HEK293T (cell line): ENCODE measurements around the gene ESRRG.

Source experiments
- CTCF ChIA-PET: fragments of 350-600 bp; formaldehyde crosslinking; extraction: SDS; loops from one replicate; lab custom pipeline; 2021; ENCODE audit warnings: antibody characterized with exemption, inconsistent platforms; lab: Yijun Ruan, JAX
- POLR2A ChIA-PET: fragments of 350-600 bp; formaldehyde crosslinking; extraction: SDS; loops from one replicate; lab custom pipeline; 2020; ENCODE audit warnings: antibody characterized with exemption, inconsistent platforms; lab: Yijun Ruan, JAX
- DNase-seq: peaks from one replicate; pipeline ENCODE4 v3.0.0; 2012; ENCODE audit warnings: mixed read lengths; ENCODE audit errors: extremely low spot score
- ARNT ChIP-seq: fragments of 450-650 bp; IDR thresholded peaks from 2 replicates; pipeline ENCODE4 v1.6.1; 2017; ENCODE audit warnings: mild to moderate bottlenecking
- BHLHE40 ChIP-seq: fragments of 450-650 bp; IDR thresholded peaks from 2 replicates; pipeline ENCODE4 v1.6.1; 2016; ENCODE audit warnings: mild to moderate bottlenecking, moderate library complexity, borderline replicate concordance
- CTBP1 ChIP-seq: fragments of 450-650 bp; IDR thresholded peaks from 2 replicates; pipeline ENCODE4 v1.6.1; 2016; ENCODE audit warnings: borderline replicate concordance
- ELF4 ChIP-seq: fragments of 450-650 bp; IDR thresholded peaks from 2 replicates; pipeline ENCODE4 v1.6.1; 2017; ENCODE audit warnings: antibody characterized with exemption
- FOXA1 ChIP-seq: fragments of 450-650 bp; IDR thresholded peaks from 2 replicates; pipeline ENCODE4 v1.6.1; 2016; ENCODE audit warnings: mild to moderate bottlenecking
- FOXK2 ChIP-seq: fragments of 450-650 bp; IDR thresholded peaks from 2 replicates; pipeline ENCODE4 v1.6.1; 2016; ENCODE audit warnings: mild to moderate bottlenecking
- FOXM1 ChIP-seq: fragments of 450-650 bp; IDR thresholded peaks from 2 replicates; pipeline ENCODE4 v1.6.1; 2017; ENCODE audit warnings: mild to moderate bottlenecking, borderline replicate concordance
- HDGF ChIP-seq: fragments of 450-650 bp; IDR thresholded peaks from 2 replicates; pipeline ENCODE4 v1.6.1; 2017; ENCODE audit warnings: antibody characterized with exemption, borderline replicate concordance
- L3MBTL2 ChIP-seq: fragments of 450-650 bp; conservative IDR thresholded peaks from 2 replicates; pipeline ENCODE4 v1.6.1; 2016; ENCODE audit warnings: mild to moderate bottlenecking
- LEF1 ChIP-seq: fragments of 450-650 bp; IDR thresholded peaks from 2 replicates; pipeline ENCODE4 v1.6.1; 2017; ENCODE audit warnings: mild to moderate bottlenecking, borderline replicate concordance
- NFRKB ChIP-seq: fragments of 450-650 bp; IDR thresholded peaks from 2 replicates; pipeline ENCODE4 v1.6.1; 2016; ENCODE audit warnings: mild to moderate bottlenecking, moderate library complexity
- PKNOX1 ChIP-seq: fragments of 450-650 bp; IDR thresholded peaks from 2 replicates; pipeline ENCODE4 v1.6.1; 2016
- SP1 ChIP-seq: fragments of 450-650 bp; IDR thresholded peaks from 2 replicates; pipeline ENCODE4 v1.6.1; 2017
- SUZ12 ChIP-seq: fragments of 450-650 bp; IDR thresholded peaks from 2 replicates; pipeline ENCODE4 v1.6.1; 2016; ENCODE audit warnings: mild to moderate bottlenecking
- TARDBP ChIP-seq: fragments of 450-650 bp; IDR thresholded peaks from 2 replicates; pipeline ENCODE4 v1.6.1; 2016
- ZNF384 ChIP-seq: fragments of 450-650 bp; IDR thresholded peaks from 2 replicates; pipeline ENCODE4 v1.6.1; 2016

Gene ESRRG

GRCh38 chr1:216662681-216663080 lies 60.5 kb downstream of the ESRRG start:
- ChIA-PET POLR2A (no interaction called here), CTCF (no interaction called here)
- no peak for TF ChIP-seq ARNT
- TF ChIP-seq PKNOX1 = no peak
- no peak for TF ChIP-seq BHLHE40
- no peak for TF ChIP-seq FOXA1
- TF ChIP-seq LEF1 = no peak
- TF ChIP-seq FOXK2 = no peak
- TF ChIP-seq HDGF = no peak
- TF ChIP-seq ZNF384 = no peak
- no peak for TF ChIP-seq L3MBTL2
- no peak for TF ChIP-seq SP1
- no peak for TF ChIP-seq TARDBP
- no peak for TF ChIP-seq SUZ12
- TF ChIP-seq FOXM1 = no peak
- TF ChIP-seq CTBP1 = no peak
- TF ChIP-seq ELF4 = no peak
- no peak for DNase-seq

GRCh38 chr1:216660561-216660960 lies 62.7 kb downstream of the ESRRG start:
- POLR2A ChIA-PET = no interaction called here

GRCh38 chr1:216653001-216653400 lies 70.2 kb downstream of the ESRRG start:
- ChIA-PET CTCF (interaction anchor here (0.6 kb wide), 1 partner anchor 67 kb away, joined by 6 read pairs; no protein-coding TSS in a partner anchor), POLR2A (no interaction called here)
- DNase-seq = no peak
- TF ChIP-seq BHLHE40 = no peak
- no peak for TF ChIP-seq FOXK2
- TF ChIP-seq LEF1 = no peak
- no peak for TF ChIP-seq HDGF
- no peak for TF ChIP-seq NFRKB
- TF ChIP-seq SUZ12 = no peak
- TF ChIP-seq L3MBTL2 = no peak
- TF ChIP-seq TARDBP = no peak
- TF ChIP-seq FOXM1 = no peak
- no peak for TF ChIP-seq FOXA1
- no peak for TF ChIP-seq ZNF384
- TF ChIP-seq SP1 = no peak
- no peak for TF ChIP-seq ELF4
- no peak for TF ChIP-seq CTBP1
- TF ChIP-seq ARNT = no peak

More at GRCh38 chr1:216660561-216660960, 62.7 kb downstream of the ESRRG start:
- no peak for DNase-seq
- CTCF ChIA-PET = no interaction called here
- no peak for TF ChIP-seq L3MBTL2
- TF ChIP-seq PKNOX1 = no peak
- no peak for TF ChIP-seq FOXA1
- TF ChIP-seq TARDBP = no peak
- no peak for TF ChIP-seq FOXM1
- TF ChIP-seq NFRKB = no peak
- TF ChIP-seq BHLHE40 = no peak
- no peak for TF ChIP-seq FOXK2

- CTCF ChIA-PET = no interaction called here
- TF ChIP-seq ZNF384 (no peak), HDGF (no peak), FOXA1 (no peak), ELF4 (no peak), FOXK2 (no peak), SP1 (no peak), FOXM1 (no peak), PKNOX1 (no peak), BHLHE40 (no peak), TARDBP (no peak), SUZ12 (no peak), L3MBTL2 (no peak), ARNT (no peak)
- DNase-seq = no peak
- POLR2A ChIA-PET = no interaction called here
These were observed 71.3 kb downstream of the ESRRG start for GRCh38 chr1:216651826-216652418.

GRCh38 chr1:216643176-216643575 lies 80.1 kb downstream of the ESRRG start:
- no peak for TF ChIP-seq CTBP1
- no peak for TF ChIP-seq FOXK2
- POLR2A ChIA-PET = no interaction called here
- no peak for DNase-seq
- CTCF ChIA-PET = no interaction called here

- no peak for DNase-seq
- POLR2A ChIA-PET = no interaction called here
- TF ChIP-seq FOXM1 (no peak), ELF4 (no peak), HDGF (no peak), LEF1 (no peak)
- CTCF ChIA-PET = interaction anchor here (0.7 kb wide), 1 partner anchor 32 kb away, joined by 3 read pairs; no protein-coding TSS in a partner anchor
These were observed 81.4 kb downstream of the ESRRG start for GRCh38 chr1:216641669-216642460.
